ENCODE data around the gene APC2.
A peak's percentile ranks its signal among the peaks of the same experiment; 100 is the strongest.
"Not testable (repeated sequence)": the region's sequence is repeated elsewhere in the genome, so short reads cannot be mapped to it uniquely, and the experiment has no call there.

The APC2 gene

DNA sequence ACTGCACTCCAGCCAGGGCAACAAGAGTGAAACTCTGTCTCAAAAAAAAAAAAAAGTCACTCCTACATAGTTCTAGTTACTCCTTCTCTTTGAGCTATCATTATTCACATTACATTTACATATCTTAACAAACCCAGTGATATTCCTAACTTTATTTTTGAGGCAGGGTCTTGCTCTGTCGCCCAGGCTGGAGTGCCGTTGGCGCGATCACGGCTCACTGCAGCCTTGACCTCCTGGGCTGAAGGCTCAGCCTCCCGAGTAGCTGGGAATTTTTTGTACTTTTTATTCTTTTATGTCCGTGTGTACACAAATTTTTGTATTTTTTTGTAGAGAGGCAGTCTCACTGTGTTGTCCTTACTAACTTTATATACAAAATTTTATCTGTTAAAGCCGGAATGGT lies 12.3 kb upstream of the APC2 start:
- H3K9ac ChIP-seq, result no peak overlapping the region

DNA sequence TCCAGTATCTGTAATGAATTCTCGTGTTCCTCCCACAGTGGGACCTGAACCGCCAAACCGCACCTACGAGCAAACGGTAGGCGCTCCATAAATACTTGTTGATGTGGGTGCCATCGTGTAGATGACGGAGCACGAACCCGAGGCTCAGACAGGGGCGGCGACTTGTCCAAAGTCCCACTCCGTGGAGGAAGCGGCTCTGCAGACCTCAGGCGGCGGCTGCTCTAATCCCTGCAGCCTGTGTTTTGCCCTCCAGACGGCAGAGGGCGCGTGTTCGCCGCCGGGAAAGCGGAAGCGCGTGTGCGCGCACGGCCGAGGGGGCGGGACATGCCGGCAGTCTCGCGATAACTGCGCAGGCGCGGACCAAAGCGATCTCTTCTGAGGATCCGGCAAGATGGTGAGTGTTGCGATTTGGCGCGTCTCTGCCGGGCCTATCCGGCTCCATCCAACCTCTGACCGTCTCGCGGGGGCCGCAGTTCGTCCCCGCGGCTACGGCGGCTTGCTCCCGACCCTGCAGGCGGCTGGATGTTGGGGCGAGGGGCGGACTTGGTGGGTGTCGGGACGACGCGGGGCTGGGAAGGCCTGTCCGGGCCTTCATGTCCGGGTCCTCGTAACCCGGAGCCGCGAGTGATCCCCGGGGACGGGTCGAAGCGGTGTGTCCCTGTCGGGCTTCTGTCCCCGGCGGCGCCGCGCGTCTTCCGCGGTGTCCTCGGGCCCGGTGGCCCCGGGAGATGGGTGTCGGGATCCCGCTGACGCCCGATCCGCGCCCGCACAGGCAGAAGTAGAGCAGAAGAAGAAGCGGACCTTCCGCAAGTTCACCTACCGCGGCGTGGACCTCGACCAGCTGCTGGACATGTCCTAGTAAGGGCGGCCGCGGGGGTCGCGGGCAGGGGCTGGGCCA lies 11.6 kb upstream of the APC2 start, which contains the start of gene RPS15:
TSS of gene RPS15 (plus strand) at position 362 of the 898 bp plus-strand sequence. CDS start at position 392, 30 bp downstream.
- 0 out of 2 replicates have a peak within 1 kb of the TSS, but pooled peaks have one; percentile 4 for H2AFZ ChIP-seq (ENCODE audit: low read depth)

More for the DNA sequence above, 12.3 kb upstream of the APC2 start:
- Histone ChIP-seq H4K20me1 (ENCODE audit: insufficient read depth) (peaks cover 9% of the 10 kb centered on the region), H2AFZ (ENCODE audit: low read depth) (no peak overlapping the region), H3K79me2 (ENCODE audit: insufficient read depth, low read depth) (peaks cover 24% of the 10 kb centered on the region), H3K27ac (no peak overlapping the region; the same call in 1 of the 2 replicates), H3K36me3 (ENCODE audit: insufficient read depth) (peaks cover 11% of the 10 kb centered on the region; the same call in 1 of the 2 replicates), H3K27me3 (ENCODE audit: insufficient read depth, low read depth) (no peaks in the 10 kb centered on the region), H3K4me2 (no peak overlapping the region), H3K4me3 (IDR thresholded peaks at IDR 0.05; ENCODE audit: insufficient read depth, low read depth, low read length) (no peak overlapping the region), H3K4me1 (ENCODE audit: low read depth, poor library complexity, severe bottlenecking) (peaks cover 9% of the 10 kb centered on the region)
- TF ChIP-seq, protein P1, sequence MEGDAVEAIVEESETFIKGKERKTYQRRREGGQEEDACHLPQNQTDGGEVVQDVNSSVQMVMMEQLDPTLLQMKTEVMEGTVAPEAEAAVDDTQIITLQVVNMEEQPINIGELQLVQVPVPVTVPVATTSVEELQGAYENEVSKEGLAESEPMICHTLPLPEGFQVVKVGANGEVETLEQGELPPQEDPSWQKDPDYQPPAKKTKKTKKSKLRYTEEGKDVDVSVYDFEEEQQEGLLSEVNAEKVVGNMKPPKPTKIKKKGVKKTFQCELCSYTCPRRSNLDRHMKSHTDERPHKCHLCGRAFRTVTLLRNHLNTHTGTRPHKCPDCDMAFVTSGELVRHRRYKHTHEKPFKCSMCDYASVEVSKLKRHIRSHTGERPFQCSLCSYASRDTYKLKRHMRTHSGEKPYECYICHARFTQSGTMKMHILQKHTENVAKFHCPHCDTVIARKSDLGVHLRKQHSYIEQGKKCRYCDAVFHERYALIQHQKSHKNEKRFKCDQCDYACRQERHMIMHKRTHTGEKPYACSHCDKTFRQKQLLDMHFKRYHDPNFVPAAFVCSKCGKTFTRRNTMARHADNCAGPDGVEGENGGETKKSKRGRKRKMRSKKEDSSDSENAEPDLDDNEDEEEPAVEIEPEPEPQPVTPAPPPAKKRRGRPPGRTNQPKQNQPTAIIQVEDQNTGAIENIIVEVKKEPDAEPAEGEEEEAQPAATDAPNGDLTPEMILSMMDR (conservative IDR thresholded peaks at IDR 0.05; ENCODE audit: low read depth, low read length), result no peak

DNA sequence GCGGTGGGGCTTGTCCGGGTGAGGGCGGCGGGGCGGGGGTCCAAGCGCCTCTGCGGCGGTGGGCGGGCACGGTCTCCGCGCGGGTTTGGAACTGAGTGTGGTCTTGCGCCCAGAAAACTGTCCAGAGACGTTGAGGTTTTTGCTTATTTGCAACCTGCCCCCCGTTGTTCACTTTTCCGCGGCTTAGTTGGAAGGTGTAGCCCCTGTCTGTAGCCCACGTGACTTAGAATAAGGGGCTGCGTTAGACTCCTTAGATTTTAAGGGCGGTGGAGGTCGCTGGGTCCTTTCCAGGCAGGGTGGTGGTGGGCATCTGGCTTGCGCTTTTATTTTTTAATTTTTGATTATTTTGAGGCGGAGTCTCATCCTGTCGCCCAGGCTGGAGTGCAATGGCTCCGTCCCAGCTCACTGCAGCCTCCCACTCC lies 11.0 kb upstream of the APC2 start:
- Histone ChIP-seq H3K79me2 (ENCODE audit: insufficient read depth, low read depth) (peaks cover 24% of the 10 kb centered on the region), H3K4me1 (ENCODE audit: low read depth, poor library complexity, severe bottlenecking) (peaks cover 17% of the 10 kb centered on the region), H3K27ac (peak overlapping the region; percentile 82), H3K36me3 (ENCODE audit: insufficient read depth) (peaks cover 11% of the 10 kb centered on the region; the same call in 1 of the 2 replicates), H3K4me2 (peak overlapping the region; percentile 58), H3K4me3 (IDR thresholded peaks at IDR 0.05; ENCODE audit: insufficient read depth, low read depth, low read length) (no peak overlapping the region), H4K20me1 (ENCODE audit: insufficient read depth) (peaks cover 9% of the 10 kb centered on the region), H2AFZ (ENCODE audit: low read depth) (no peak overlapping the region), H3K9ac (peak overlapping the region; percentile 93), H3K27me3 (ENCODE audit: insufficient read depth, low read depth) (no peaks in the 10 kb centered on the region)
- TF ChIP-seq, protein P1 (conservative IDR thresholded peaks at IDR 0.05; ENCODE audit: low read depth, low read length), result no peak

More for the DNA sequence above, 11.6 kb upstream of the APC2 start, which contains the start of gene RPS15:
- Histone ChIP-seq H3K79me2 (ENCODE audit: insufficient read depth, low read depth) (peaks cover 24% of the 10 kb centered on the region), H3K4me2 (peak within 1 kb of the TSS; percentile 58), H3K9ac (peak within 1 kb of the TSS; percentile 93), H3K27me3 (ENCODE audit: insufficient read depth, low read depth) (no peaks in the 10 kb centered on the region), H3K36me3 (ENCODE audit: insufficient read depth) (peaks cover 11% of the 10 kb centered on the region; the same call in 1 of the 2 replicates), H3K4me3 (IDR thresholded peaks at IDR 0.05; ENCODE audit: insufficient read depth, low read depth, low read length) (no peak within 1 kb of the TSS), H3K27ac (peak within 1 kb of the TSS; percentile 82), H3K4me1 (ENCODE audit: low read depth, poor library complexity, severe bottlenecking) (peaks cover 16% of the 10 kb centered on the region), H4K20me1 (ENCODE audit: insufficient read depth) (peaks cover 9% of the 10 kb centered on the region)
- TF ChIP-seq, protein P1 (conservative IDR thresholded peaks at IDR 0.05; ENCODE audit: low read depth, low read length), result peak; percentile 60; the same call in 1 of the 2 replicates

DNA sequence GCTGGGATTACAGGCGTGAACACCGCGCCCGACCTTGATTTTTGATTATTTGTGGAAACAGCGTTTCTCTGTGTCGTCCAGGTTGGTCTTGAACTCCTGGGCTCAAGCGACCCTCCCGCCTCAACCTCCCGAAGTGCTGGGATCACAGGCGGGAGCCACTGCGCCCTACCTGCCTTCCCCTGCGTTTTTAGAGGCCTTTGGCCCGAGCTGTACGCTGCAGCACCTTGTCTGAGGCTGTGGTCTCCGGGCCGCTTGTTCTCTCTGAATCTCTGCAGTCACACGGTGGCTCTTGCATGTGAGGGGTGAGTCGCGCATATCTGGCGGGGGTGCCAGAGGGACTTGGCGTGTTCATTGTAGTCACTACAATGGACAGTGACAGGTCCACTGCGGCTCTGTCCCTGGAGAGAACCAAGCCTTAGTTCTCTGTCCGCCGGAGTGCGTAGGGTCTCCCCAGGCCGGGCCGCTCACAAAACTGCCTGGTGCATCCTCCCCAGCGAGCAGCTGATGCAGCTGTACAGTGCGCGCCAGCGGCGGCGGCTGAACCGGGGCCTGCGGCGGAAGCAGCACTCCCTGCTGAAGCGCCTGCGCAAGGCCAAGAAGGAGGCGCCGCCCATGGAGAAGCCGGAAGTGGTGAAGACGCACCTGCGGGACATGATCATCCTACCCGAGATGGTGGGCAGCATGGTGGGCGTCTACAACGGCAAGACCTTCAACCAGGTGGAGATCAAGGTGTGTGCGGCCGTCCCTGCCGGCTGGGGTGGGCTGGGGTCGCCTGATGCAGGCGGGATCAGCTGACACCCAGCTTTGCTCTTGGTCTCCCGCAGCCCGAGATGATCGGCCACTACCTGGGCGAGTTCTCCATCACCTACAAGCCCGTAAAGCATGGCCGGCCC lies 10.2 kb upstream of the APC2 start:
- Histone ChIP-seq H3K4me2 (peak overlapping the region; percentile 58), H3K4me1 (ENCODE audit: low read depth, poor library complexity, severe bottlenecking) (peaks cover 20% of the 10 kb centered on the region), H3K9ac (peak overlapping the region; percentile 93; the same call in 1 of the 2 replicates), H3K79me2 (ENCODE audit: insufficient read depth, low read depth) (peaks cover 24% of the 10 kb centered on the region), H3K36me3 (ENCODE audit: insufficient read depth) (peaks cover 11% of the 10 kb centered on the region; the same call in 1 of the 2 replicates)
- not testable (repeated sequence) for H4K20me1 ChIP-seq (ENCODE audit: insufficient read depth); H3K4me3 ChIP-seq (IDR thresholded peaks at IDR 0.05; ENCODE audit: insufficient read depth, low read depth, low read length); H3K27me3 ChIP-seq (ENCODE audit: insufficient read depth, low read depth); H2AFZ ChIP-seq (ENCODE audit: low read depth); H3K27ac ChIP-seq
